K562 (cell line): ENCODE results near the gene COX5A. TPM values are rescaled to one million over a fixed set of nuclear protein-coding genes. Genes with fewer than 3 reads are reported as not detected.

Experiments
- DNMT1 ChIP-seq: fragments of 450-650 bp; IDR thresholded peaks from 2 replicates; pipeline ENCODE4 v1.6.1; 2016; ENCODE audit warnings: antibody characterized with exemption, mild to moderate bottlenecking
- EP400 ChIP-seq: fragments of 450-650 bp; IDR thresholded peaks from 2 replicates; pipeline ENCODE4 v1.6.1; 2017; ENCODE audit warnings: antibody characterized with exemption, mild to moderate bottlenecking, moderate library complexity
- GTF2F1 ChIP-seq: IDR thresholded peaks from 2 replicates; pipeline ENCODE4 v1.6.1; 2011; ENCODE audit warnings: low read depth, low read length, improper control_type of control experiment
- HLTF ChIP-seq: fragments of 450-650 bp; IDR thresholded peaks from 2 replicates; pipeline ENCODE4 v1.6.1; 2016
- LCOR ChIP-seq: sonication (generic); formaldehyde crosslinking; IDR thresholded peaks from 2 replicates; pipeline ENCODE4 v1.8.0; 2022; ENCODE audit warnings: mild to moderate bottlenecking, missing genetic modification reagents
- MXI1 ChIP-seq: IDR thresholded peaks from 2 replicates; pipeline ENCODE4 v1.6.1; 2011; ENCODE audit warnings: low read depth, mild to moderate bottlenecking, improper control_type of control experiment, low read length
- PCBP2 ChIP-seq: fragments of 200-400 bp; formaldehyde crosslinking; IDR thresholded peaks from 2 replicates; pipeline ENCODE4 v1.6.1; 2018; ENCODE audit warnings: low read length, low read depth, mild to moderate bottlenecking, moderate library complexity; ENCODE audit not compliant: poor library complexity, severe bottlenecking
- SIN3A ChIP-seq, 2 experiments: fragments of 150-350 bp in 1 of 2; IDR thresholded peaks; 2 replicates each; pipeline ENCODE4 v1.6.1; 2011 to 2016; ENCODE audit warnings: borderline replicate concordance in 2 of 2, low read depth in 2 of 2, low read length in 2 of 2, mild to moderate bottlenecking in 2 of 2, moderate library complexity in 2 of 2; ENCODE audit not compliant: control insufficient read depth in 1 of 2
- ZBTB17 ChIP-seq: fragments of 450-650 bp; formaldehyde crosslinking; IDR thresholded peaks from 2 replicates; pipeline ENCODE4 v1.4.0; 2020; ENCODE audit warnings: mild to moderate bottlenecking
- ZNF175 ChIP-seq: fragments of 200-800 bp; sonication (Bioruptor generic); IDR thresholded peaks from 2 replicates; pipeline ENCODE4 v1.6.1; 2016; ENCODE audit warnings: low read depth, mild to moderate bottlenecking, missing genetic modification characterization, missing compliant biosample characterization
- ZNF24 ChIP-seq: fragments of 450-650 bp; IDR thresholded peaks from 2 replicates; pipeline ENCODE4 v1.6.1; 2016
- ZNF76 ChIP-seq: fragments of 250-450 bp; sonication (Bioruptor Pico); IDR thresholded peaks from 2 replicates; pipeline ENCODE4 v1.4.0; 2020; ENCODE audit warnings: mild to moderate bottlenecking, moderate library complexity, borderline replicate concordance
- polyA plus RNA-seq, 8 experiments: library from polyadenylated mRNA; depleted of rRNA in 4 of 8; stranded (reverse) in 5 of 8; unstranded in 3 of 8; fragments of >200 nt; fragmentation: Nextera tagmentation in 2 of 8; fragmentation: Illumina TruSeq in 1 of 8; extraction: Ambion mirVana in 2 of 8; extraction: Trizol in 1 of 8; gene quantifications; 2 replicates each; pipeline versions ENCODE4 v1.2.1 to v1.2.3, GENCODE V29; 2011 to 2014; ENCODE audit warnings: inconsistent platforms in 1 of 8, missing spikeins in 1 of 8
- total RNA-seq, 7 experiments: library from RNA; depleted of rRNA in 6 of 7; stranded (reverse); fragments of >200 nt in 6 of 7; fragmentation: Illumina TruSeq in 2 of 7; extraction: Trizol in 2 of 7; gene quantifications; 2 replicates each; pipeline versions ENCODE4 v1.2.1 to v1.2.3, GENCODE V29; 2011 to 2021; ENCODE audit warnings: low replicate concordance in 1 of 7
- TF ChIP-seq, protein P1 (sequence below): fragments of 450-650 bp; IDR thresholded peaks from 2 replicates; pipeline ENCODE4 v1.6.1; 2016; ENCODE audit warnings: mild to moderate bottlenecking, moderate library complexity

Gene COX5A
- total and polyA plus RNA-seq, 9 of the 15 experiments (the other 6 are each of a cell fraction or from before 2014, with no cell fraction given) = 86.8 to 553 (median 371) TPM

DNA sequence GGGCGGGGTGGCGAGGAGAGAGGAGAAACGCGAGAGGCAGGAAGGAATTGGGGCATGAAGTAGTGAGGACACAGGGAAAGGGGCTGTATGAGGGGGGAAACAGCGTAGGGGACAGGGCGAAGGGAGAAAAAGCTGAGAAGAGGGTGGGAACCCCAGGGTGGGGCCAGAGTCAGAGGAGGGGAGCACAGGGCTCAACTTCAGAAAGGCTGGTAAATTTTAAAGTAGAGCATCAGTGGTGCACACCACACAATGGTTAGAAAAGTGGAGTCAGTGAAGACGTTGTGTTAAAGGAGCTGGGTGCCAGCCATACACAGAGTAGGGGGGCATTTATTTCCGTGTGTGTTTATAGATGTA is 21.7 kb upstream of the COX5A start (continued):
- TF ChIP-seq, protein P1, sequence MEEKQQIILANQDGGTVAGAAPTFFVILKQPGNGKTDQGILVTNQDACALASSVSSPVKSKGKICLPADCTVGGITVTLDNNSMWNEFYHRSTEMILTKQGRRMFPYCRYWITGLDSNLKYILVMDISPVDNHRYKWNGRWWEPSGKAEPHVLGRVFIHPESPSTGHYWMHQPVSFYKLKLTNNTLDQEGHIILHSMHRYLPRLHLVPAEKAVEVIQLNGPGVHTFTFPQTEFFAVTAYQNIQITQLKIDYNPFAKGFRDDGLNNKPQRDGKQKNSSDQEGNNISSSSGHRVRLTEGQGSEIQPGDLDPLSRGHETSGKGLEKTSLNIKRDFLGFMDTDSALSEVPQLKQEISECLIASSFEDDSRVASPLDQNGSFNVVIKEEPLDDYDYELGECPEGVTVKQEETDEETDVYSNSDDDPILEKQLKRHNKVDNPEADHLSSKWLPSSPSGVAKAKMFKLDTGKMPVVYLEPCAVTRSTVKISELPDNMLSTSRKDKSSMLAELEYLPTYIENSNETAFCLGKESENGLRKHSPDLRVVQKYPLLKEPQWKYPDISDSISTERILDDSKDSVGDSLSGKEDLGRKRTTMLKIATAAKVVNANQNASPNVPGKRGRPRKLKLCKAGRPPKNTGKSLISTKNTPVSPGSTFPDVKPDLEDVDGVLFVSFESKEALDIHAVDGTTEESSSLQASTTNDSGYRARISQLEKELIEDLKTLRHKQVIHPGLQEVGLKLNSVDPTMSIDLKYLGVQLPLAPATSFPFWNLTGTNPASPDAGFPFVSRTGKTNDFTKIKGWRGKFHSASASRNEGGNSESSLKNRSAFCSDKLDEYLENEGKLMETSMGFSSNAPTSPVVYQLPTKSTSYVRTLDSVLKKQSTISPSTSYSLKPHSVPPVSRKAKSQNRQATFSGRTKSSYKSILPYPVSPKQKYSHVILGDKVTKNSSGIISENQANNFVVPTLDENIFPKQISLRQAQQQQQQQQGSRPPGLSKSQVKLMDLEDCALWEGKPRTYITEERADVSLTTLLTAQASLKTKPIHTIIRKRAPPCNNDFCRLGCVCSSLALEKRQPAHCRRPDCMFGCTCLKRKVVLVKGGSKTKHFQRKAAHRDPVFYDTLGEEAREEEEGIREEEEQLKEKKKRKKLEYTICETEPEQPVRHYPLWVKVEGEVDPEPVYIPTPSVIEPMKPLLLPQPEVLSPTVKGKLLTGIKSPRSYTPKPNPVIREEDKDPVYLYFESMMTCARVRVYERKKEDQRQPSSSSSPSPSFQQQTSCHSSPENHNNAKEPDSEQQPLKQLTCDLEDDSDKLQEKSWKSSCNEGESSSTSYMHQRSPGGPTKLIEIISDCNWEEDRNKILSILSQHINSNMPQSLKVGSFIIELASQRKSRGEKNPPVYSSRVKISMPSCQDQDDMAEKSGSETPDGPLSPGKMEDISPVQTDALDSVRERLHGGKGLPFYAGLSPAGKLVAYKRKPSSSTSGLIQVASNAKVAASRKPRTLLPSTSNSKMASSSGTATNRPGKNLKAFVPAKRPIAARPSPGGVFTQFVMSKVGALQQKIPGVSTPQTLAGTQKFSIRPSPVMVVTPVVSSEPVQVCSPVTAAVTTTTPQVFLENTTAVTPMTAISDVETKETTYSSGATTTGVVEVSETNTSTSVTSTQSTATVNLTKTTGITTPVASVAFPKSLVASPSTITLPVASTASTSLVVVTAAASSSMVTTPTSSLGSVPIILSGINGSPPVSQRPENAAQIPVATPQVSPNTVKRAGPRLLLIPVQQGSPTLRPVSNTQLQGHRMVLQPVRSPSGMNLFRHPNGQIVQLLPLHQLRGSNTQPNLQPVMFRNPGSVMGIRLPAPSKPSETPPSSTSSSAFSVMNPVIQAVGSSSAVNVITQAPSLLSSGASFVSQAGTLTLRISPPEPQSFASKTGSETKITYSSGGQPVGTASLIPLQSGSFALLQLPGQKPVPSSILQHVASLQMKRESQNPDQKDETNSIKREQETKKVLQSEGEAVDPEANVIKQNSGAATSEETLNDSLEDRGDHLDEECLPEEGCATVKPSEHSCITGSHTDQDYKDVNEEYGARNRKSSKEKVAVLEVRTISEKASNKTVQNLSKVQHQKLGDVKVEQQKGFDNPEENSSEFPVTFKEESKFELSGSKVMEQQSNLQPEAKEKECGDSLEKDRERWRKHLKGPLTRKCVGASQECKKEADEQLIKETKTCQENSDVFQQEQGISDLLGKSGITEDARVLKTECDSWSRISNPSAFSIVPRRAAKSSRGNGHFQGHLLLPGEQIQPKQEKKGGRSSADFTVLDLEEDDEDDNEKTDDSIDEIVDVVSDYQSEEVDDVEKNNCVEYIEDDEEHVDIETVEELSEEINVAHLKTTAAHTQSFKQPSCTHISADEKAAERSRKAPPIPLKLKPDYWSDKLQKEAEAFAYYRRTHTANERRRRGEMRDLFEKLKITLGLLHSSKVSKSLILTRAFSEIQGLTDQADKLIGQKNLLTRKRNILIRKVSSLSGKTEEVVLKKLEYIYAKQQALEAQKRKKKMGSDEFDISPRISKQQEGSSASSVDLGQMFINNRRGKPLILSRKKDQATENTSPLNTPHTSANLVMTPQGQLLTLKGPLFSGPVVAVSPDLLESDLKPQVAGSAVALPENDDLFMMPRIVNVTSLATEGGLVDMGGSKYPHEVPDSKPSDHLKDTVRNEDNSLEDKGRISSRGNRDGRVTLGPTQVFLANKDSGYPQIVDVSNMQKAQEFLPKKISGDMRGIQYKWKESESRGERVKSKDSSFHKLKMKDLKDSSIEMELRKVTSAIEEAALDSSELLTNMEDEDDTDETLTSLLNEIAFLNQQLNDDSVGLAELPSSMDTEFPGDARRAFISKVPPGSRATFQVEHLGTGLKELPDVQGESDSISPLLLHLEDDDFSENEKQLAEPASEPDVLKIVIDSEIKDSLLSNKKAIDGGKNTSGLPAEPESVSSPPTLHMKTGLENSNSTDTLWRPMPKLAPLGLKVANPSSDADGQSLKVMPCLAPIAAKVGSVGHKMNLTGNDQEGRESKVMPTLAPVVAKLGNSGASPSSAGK = no peak
- no peak for TF ChIP-seq ZNF76 (CRISPR knock-in tag)
- no peak for TF ChIP-seq EP400
- TF ChIP-seq DNMT1 = no peak
- no peak for TF ChIP-seq ZBTB17 (CRISPR knock-in tag)
- no peak for TF ChIP-seq PCBP2
- TF ChIP-seq HLTF = no peak
- TF ChIP-seq ZNF175 = no peak
- TF ChIP-seq GTF2F1 = no peak
- no peak for TF ChIP-seq MXI1
- TF ChIP-seq SIN3A (IDR thresholded peaks at IDR 0.05; ENCODE audit: borderline replicate concordance in 2 of 2, control insufficient read depth in 1 of 2, low read depth in 2 of 2, low read length in 2 of 2) = no peak
- no peak for TF ChIP-seq ZNF24
- TF ChIP-seq LCOR (CRISPR knock-in tag) = no peak
